GM23248 (cell line): ENCODE results near the gene MUC21. TPM values are rescaled to one million over a fixed set of nuclear protein-coding genes. Genes with fewer than 3 reads are reported as not detected.

Source experiments
- DNase-seq: peaks from one replicate; pipeline ENCODE4 v3.0.0-alpha.2; 2015
- H2AFZ ChIP-seq: fragments of 200-600 bp; sonication (generic); 2 replicates; pipeline ENCODE4 v1.6.1; 2016; ENCODE audit warnings: antibody characterized with exemption
- H3F3A ChIP-seq: fragments of 200-600 bp; sonication (generic); 2 replicates; pipeline ENCODE4 v1.6.1; 2016; ENCODE audit warnings: mild to moderate bottlenecking, antibody characterized with exemption, mixed run types; ENCODE audit not compliant: insufficient read depth
- H3K27ac ChIP-seq: fragments of 200-600 bp; sonication (generic); 2 replicates; pipeline ENCODE4 v1.5.1; 2016; ENCODE audit warnings: mild to moderate bottlenecking
- H3K27me3 ChIP-seq: fragments of 200-600 bp; sonication (generic); replicated peaks from 2 replicates; pipeline ENCODE4 v1.6.1; 2016; ENCODE audit warnings: mild to moderate bottlenecking; ENCODE audit not compliant: insufficient read depth
- H3K36me3 ChIP-seq: fragments of 200-600 bp; sonication (generic); 2 replicates; pipeline ENCODE4 v1.6.1; 2016; ENCODE audit warnings: low read depth, mild to moderate bottlenecking
- H3K4me1 ChIP-seq: fragments of 200-600 bp; sonication (generic); 2 replicates; pipeline ENCODE4 v1.6.1; 2016; ENCODE audit warnings: mild to moderate bottlenecking; ENCODE audit not compliant: insufficient read depth
- H3K4me2 ChIP-seq: fragments of 200-600 bp; sonication (generic); one replicate; pipeline ENCODE4 v1.6.1; 2016; ENCODE audit warnings: mild to moderate bottlenecking; ENCODE audit not compliant: unreplicated experiment
- H3K4me3 ChIP-seq: fragments of 200-600 bp; sonication (generic); 2 replicates; pipeline ENCODE4 v1.5.1; 2016; ENCODE audit warnings: mild to moderate bottlenecking
- H3K79me2 ChIP-seq: fragments of 200-600 bp; sonication (generic); 2 replicates; pipeline ENCODE4 v1.6.1; 2016; ENCODE audit warnings: mild to moderate bottlenecking; ENCODE audit not compliant: insufficient read depth
- H3K9ac ChIP-seq: fragments of 200-600 bp; sonication (generic); 2 replicates; pipeline ENCODE4 v1.6.1; 2016; ENCODE audit warnings: mild to moderate bottlenecking
- H3K9me2 ChIP-seq: fragments of 200-600 bp; sonication (generic); 2 replicates; pipeline ENCODE4 v1.6.1; 2016; ENCODE audit warnings: mixed run types, mild to moderate bottlenecking, moderate library complexity; ENCODE audit not compliant: insufficient read depth
- H3K9me3 ChIP-seq: fragments of 200-600 bp; sonication (generic); one replicate; pipeline ENCODE4 v1.6.1; 2017; ENCODE audit warnings: low read depth
- H4K20me1 ChIP-seq: fragments of 200-600 bp; sonication (generic); 2 replicates; pipeline ENCODE4 v1.6.0; 2016; ENCODE audit not compliant: insufficient read depth
- EZH2 ChIP-seq: fragments of 200-600 bp; sonication (generic); IDR thresholded peaks from 2 replicates; pipeline ENCODE4 v1.6.1; 2018; ENCODE audit warnings: antibody characterized with exemption, mild to moderate bottlenecking; ENCODE audit not compliant: insufficient read depth, poor library complexity, severe bottlenecking
- EZH2phosphoT487 ChIP-seq: fragments of 200-600 bp; sonication (generic); IDR thresholded peaks from 2 replicates; pipeline ENCODE4 v1.6.1; 2018; ENCODE audit warnings: antibody characterized with exemption, moderate library complexity, mild to moderate bottlenecking, low read depth; ENCODE audit not compliant: insufficient read depth
- WGBS, 2 experiments: methylation state at CpG; one replicate each; pipeline ENCODE4 v1.1.6; 2015 to 2017; ENCODE audit warnings: low lambda C conversion rate in 2 of 2, low coverage in 1 of 2; ENCODE audit errors: missing lambda C conversion rate in 2 of 2; 5-methylcytosine and 5-hydroxymethylcytosine counted together
- in situ Hi-C: fragments of 300-500 bp; cut with MboI; formaldehyde crosslinking; loops from 2 replicates; pipeline ENCODE4 v1.15.0; 2020
- polyA plus RNA-seq: library from polyadenylated mRNA; unstranded; fragments of >200 nt; fragmentation: Nextera tagmentation; extraction: Ambion mirVana; gene quantifications from 2 replicates; pipeline ENCODE4 v1.2.1, GENCODE V29; 2016
- total RNA-seq: library from RNA; depleted of rRNA; stranded (reverse); fragments of >200 nt; shearing (Covaris generic); gene quantifications from 2 replicates; pipeline ENCODE4 v1.2.3, GENCODE V29; 2014

The MUC21 gene
- total and polyA plus RNA-seq, 2 experiments from 2014 or later: not detected

GRCh38 chr6:30988209-30988825 lies 4.8 kb downstream of the MUC21 start:
- Histone ChIP-seq H3K27me3 (peaks cover 9% of the 10 kb centered on the region; the same call in 1 of the 2 replicates), H3K9me3 (no peaks in the 10 kb centered on the region), H3K9me2 (no peaks in the 10 kb centered on the region), H3K36me3 (no peaks in the 10 kb centered on the region), H2AFZ (no peak overlapping the region), H3K4me3 (no peak overlapping the region), H3K9ac (no peak overlapping the region), H3F3A (no peaks in the 10 kb centered on the region), H3K27ac (no peak overlapping the region), H3K79me2 (no peaks in the 10 kb centered on the region), H3K4me2 (no peak overlapping the region), H4K20me1 (no peaks in the 10 kb centered on the region), H3K4me1 (no peaks in the 10 kb centered on the region)
- no peak for DNase-seq
- 66 to 73% methylated on average over 7 to 9 of the region's 9 CpGs for WGBS, 2 experiments
- in situ Hi-C loops: no loop called here
- TF ChIP-seq EZH2phosphoT487 (no peak), EZH2 (no peak)

- no peak overlapping the region for H3K27ac ChIP-seq
- H3K4me1 ChIP-seq: no peaks in the 10 kb centered on the region
- in situ Hi-C loops: no loop called here
- no peaks in the 10 kb centered on the region for H4K20me1 ChIP-seq
- WGBS, 2 experiments: 69% methylated on average over 8 of the region's 8 CpGs
- H3F3A ChIP-seq: no peaks in the 10 kb centered on the region
- no peaks in the 10 kb centered on the region for H3K36me3 ChIP-seq
- H3K4me3 ChIP-seq: no peak overlapping the region
- H3K79me2 ChIP-seq: no peaks in the 10 kb centered on the region
- no peak overlapping the region for H2AFZ ChIP-seq
- DNase-seq: no peak
- no peak overlapping the region for H3K9ac ChIP-seq
- no peak overlapping the region for H3K4me2 ChIP-seq
- H3K27me3 ChIP-seq: no peaks in the 10 kb centered on the region; the same call in 1 of the 2 replicates
- no peaks in the 10 kb centered on the region for H3K9me3 ChIP-seq
- TF ChIP-seq EZH2 (no peak), EZH2phosphoT487 (no peak)
- no peaks in the 10 kb centered on the region for H3K9me2 ChIP-seq
These were observed 7.0 kb downstream of the MUC21 start for GRCh38 chr6:30990422-30991086.

GRCh38 chr6:30991891-30992290 lies 8.4 kb downstream of the MUC21 start:
- 42 to 64% methylated on average over 2 of the region's 2 CpGs for WGBS, 2 experiments
- in situ Hi-C loops: no loop called here

GRCh38 chr6:30997301-30997700 lies 13.8 kb downstream of the MUC21 start:
- Histone ChIP-seq H3K36me3 (no peaks in the 10 kb centered on the region), H3K4me1 (no peaks in the 10 kb centered on the region), H4K20me1 (no peaks in the 10 kb centered on the region), H3K9ac (no peak overlapping the region), H3F3A (no peaks in the 10 kb centered on the region), H3K27me3 (no peaks in the 10 kb centered on the region; the same call in 1 of the 2 replicates), H3K9me3 (no peaks in the 10 kb centered on the region), H3K27ac (no peak overlapping the region), H3K9me2 (no peaks in the 10 kb centered on the region), H3K4me3 (no peak overlapping the region), H3K79me2 (no peaks in the 10 kb centered on the region), H3K4me2 (no peak overlapping the region), H2AFZ (no peak overlapping the region)
- TF ChIP-seq EZH2phosphoT487 (no peak), EZH2 (no peak)
- 90 to 93% methylated on average over 2 of the region's 2 CpGs for WGBS, 2 experiments
- DNase-seq: no peak
- in situ Hi-C loops: no loop called here

More at GRCh38 chr6:30991891-30992290, 8.4 kb downstream of the MUC21 start:
- Histone ChIP-seq H3K9me3 (no peaks in the 10 kb centered on the region), H3K79me2 (no peaks in the 10 kb centered on the region), H4K20me1 (no peaks in the 10 kb centered on the region), H3F3A (no peaks in the 10 kb centered on the region), H3K4me3 (no peak overlapping the region), H3K36me3 (no peaks in the 10 kb centered on the region), H3K9me2 (no peaks in the 10 kb centered on the region), H3K27me3 (no peaks in the 10 kb centered on the region; the same call in 1 of the 2 replicates), H3K4me2 (no peak overlapping the region), H3K4me1 (no peaks in the 10 kb centered on the region), H3K9ac (no peak overlapping the region), H2AFZ (no peak overlapping the region), H3K27ac (no peak overlapping the region)
- no peak for TF ChIP-seq EZH2phosphoT487
- TF ChIP-seq EZH2: no peak
- no peak for DNase-seq
